SHP77 (cell line): ENCODE measurements around the gene OR2AG1.
A peak's percentile ranks its signal among the peaks of the same experiment; 100 is the strongest.

Experiments used
- DNase-seq, 2 experiments: peaks; one replicate each; lab custom pipeline; 2025; lab: John Stamatoyannopoulos, UW

OR2AG1 gene, protein sequence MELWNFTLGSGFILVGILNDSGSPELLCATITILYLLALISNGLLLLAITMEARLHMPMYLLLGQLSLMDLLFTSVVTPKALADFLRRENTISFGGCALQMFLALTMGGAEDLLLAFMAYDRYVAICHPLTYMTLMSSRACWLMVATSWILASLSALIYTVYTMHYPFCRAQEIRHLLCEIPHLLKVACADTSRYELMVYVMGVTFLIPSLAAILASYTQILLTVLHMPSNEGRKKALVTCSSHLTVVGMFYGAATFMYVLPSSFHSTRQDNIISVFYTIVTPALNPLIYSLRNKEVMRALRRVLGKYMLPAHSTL

DNA sequence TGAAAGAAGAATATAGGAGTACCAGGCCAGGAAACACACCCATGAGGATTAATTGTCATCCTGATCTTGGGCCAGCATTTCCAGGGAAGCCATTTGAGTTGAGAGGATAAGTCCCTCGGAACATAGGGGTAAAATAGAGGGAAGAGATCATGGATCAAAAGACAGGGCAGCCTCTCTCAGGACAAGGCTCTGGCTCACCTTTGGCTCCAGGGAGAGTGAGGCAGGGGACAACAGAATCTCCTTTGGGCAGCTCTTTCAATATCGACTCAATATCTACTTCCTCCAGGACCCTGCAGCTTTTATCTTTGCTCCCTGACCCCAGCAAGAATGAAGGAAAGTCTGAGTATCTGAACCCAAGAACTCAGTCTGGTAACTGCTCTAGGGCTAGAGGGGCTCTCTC is at the start of gene OR2AG1:
Gene OR2AG1, plus strand, starts transcription at position 301 of the 400 bp plus-strand sequence. CDS start 2,018 bp downstream, outside the sequence.
- DNase-seq = no peak

DNA sequence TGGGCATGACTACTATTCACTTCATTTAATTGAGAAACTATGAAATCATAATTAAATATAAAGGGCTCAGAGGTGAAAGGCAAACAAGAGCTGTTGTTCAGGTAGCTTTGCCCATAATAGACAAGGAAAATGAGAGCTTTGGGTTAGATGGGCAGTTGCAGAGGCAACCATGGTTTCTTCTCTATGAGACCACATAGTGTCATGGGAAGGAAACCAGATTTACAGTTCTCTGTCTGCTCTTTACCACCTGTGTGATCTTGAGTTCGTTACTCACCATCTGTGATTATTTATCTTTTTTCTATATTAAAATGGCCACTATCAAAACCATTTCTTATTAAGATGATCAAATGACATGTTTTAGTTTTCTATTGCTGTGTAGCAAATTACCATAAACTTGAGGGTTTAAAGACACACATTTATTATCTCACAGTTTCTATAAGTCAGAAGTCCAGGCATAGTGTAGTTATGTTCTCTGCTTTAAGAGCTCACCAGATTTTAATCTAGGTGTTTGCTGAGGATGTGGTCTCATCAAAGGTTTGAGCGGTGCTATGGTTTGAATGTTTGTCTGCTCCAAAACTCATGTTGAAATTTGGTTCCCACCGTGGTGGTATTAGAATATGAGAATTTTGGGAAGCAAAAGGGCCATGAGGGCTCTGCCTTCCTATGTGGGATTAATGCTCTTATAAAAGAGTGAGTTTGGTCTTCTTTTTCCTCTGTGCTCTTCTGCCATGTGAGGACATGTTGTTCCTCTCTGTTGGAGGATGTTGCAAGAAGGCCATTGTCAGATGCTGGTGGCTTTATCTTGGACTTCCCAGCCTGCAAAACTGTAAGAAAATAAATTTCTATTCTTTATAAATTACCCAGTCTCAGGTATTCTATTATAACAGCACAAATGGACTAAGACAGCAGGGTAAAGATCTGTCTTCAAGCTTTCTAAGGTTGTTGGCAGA is 49.2 kb upstream of the OR2AG1 start:
- no peak for DNase-seq

DNA sequence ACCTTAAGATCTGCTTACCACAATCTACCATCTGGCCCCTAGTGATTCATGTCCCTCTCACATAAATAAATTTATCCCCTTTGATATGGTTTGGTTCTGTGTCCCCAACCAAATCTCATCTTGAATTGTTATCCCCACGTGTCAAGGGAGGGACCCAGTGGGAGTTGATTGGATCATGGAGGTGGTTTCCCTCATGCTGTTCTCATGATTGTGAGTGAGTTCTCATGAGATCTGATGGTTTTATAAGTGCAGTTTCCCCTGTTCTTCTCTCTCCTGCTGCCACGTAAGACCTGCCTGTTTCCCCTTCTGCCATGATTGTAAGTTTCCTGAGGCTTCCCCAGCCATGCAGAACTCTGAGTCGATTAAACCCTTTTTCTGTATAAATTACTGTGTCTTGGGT is 48.2 kb upstream of the OR2AG1 start:
- DNase-seq = no peak

DNA sequence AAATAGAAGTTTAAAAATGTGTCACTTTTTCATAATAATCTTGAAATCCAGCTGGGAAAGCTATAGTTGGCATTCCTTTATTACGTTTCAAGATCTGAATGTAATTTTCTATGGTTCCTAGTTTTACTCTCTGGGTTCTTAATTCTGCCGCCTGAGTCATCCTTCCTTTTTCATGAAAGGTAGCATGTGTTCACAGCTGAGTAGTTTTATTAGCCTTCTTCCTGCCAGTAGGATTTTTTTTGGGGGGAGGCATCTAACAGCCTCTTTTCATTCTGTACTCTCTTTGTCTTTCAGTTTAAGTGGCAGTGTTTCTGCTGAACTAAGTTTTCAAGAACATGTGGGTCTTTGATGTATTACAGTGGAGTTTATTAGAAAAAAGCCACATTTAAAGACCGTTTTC is 47.5 kb upstream of the OR2AG1 start:
- no peak for DNase-seq

- DNase-seq = no peak
Measured at GRCh38 chr11:6736495-6737121, 46.2 kb upstream of the OR2AG1 start.

DNA sequence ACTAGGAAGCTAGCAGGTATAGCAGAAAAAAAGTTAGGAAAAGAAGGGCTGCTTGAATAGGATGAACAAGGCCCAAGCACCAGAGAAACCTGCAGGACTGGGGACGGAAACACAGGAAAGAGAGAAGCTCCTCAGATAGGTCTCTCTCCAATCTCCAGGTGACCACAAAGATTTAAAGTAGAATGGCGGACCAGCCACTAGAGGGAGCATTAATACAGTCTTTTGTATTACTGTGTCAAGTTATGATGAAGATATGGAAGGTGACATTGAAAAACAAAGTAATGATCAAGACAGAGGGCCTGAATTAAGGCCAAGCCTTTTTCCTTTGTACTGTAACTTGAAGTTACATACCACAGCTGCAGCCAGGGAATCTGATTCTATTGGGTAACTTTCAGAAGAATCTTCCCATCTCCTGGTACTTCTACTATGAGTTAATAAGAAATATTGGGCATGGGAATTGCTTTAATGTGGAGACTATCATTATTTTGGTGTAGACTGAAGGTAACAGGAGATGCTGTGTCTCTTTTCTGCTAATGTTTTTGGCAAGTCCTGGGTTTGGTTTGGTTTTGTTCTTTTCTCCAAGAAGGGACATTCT is 44.9 kb upstream of the OR2AG1 start:
- peak in 1 of 2 experiments; percentile 9 for DNase-seq

DNA sequence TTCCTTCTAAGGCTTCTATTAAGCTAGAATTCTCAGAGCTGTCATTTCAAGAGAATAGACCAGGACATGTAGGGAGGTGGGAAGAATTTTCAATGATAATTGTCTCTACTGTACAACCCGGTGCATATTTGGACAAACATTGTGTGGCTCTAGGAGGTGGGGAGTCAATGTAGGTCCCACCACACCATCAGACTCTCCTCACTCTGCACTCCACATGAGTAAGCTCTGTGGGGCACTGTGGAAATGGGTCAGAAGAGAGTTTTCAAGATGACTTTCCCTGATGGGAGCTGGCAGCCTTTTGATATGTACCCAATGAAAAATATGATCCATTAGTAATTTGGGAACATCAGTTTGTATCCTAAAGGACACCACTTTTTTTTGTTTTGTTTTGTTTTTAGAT is 44.2 kb upstream of the OR2AG1 start:
- DNase-seq = no peak

GRCh38 chr11:6742260-6742659 is 40.6 kb upstream of the OR2AG1 start:
- DNase-seq = no peak

DNA sequence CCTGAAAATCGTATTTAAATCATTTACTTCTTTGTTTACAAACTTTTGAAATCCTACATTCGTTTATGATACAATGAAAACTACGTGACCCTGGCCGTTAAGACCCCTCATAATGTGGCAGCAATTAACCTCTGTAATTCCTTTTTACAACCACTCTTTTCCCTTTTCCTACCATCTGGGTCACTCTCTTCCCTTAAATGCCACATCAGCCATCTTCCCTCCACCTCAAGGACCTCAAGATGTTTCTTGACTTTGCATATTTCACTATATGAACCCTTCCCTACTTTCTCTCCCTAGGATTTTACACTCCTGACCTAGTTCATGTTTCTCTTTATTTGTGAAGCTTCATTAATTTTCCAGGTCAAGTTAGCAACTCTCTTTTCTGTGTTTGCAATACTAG is 37.8 kb upstream of the OR2AG1 start:
- no peak for DNase-seq

DNA sequence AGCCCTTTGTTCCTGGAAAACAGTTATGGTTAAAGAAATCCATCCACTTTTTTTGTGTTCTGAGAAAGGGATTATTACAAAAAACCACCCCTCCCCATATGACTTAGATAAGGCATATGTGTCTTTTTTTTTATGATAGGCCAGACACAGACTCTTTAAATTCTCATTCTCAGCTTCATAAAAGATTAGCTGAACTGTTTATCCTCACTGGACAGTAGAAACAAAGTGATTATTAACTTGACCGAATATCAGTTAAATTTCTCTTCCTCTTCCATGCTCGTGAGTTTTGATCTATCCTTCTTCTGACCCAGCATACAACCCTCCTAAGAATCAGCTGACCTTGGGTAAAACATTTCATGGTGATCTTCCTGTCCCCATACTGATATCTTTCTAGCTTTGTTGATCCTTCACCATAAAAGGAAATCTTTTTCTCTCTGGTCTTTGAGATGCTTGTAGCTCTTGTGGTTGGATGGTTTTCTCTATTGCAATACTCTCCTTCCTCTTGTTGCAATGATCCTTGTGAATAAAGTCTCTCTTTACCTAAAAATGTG is 37.3 kb upstream of the OR2AG1 start:
- no peak for DNase-seq

- DNase-seq = no peak
Measured at GRCh38 chr11:6746086-6746618, 36.7 kb upstream of the OR2AG1 start.

DNA sequence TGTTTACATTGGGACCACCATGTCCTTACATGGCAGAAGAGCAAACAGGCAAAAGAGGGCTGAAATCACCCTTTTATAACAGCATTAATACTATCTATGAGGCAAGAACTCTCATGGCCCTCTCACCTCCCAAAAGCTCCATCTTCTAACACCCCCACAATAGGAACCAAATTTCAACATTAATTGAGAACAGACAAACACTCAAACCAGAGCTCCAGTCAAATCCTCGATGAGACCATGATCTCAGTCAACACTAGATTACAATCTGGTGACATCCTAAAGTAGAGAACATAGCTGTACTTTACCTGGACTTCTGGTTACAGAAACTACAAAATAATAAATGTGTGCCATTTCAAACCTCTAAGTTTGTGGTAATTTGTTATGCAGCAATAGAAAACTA is 36.2 kb upstream of the OR2AG1 start:
- no peak for DNase-seq

GRCh38 chr11:6747097-6747668 is 35.6 kb upstream of the OR2AG1 start:
- no peak for DNase-seq

GRCh38 chr11:6755303-6755952 is 27.4 kb upstream of the OR2AG1 start:
- peak in 1 of 2 experiments; percentile 0 for DNase-seq

DNA sequence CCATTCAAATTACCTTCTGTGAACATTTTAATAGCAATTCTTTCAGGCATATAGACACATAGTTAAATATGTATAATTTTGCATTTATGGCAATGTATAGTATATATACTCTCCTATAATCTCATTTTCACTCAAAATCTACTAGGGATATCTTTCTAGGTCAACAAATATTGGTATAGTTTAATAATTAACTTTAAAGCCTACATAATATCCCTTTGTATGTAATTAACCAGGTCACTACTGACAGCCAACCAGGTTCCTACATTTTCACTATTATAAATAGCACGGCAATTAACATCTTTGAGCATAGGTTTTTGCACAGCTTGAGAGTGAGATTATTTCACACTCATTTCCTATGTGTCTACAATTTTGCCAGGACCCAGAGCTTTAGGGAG is 26.9 kb upstream of the OR2AG1 start:
- no peak for DNase-seq

- peak; percentile 2 to 3 for DNase-seq
Measured at GRCh38 chr11:6757373-6757967, 25.4 kb upstream of the OR2AG1 start.

DNA sequence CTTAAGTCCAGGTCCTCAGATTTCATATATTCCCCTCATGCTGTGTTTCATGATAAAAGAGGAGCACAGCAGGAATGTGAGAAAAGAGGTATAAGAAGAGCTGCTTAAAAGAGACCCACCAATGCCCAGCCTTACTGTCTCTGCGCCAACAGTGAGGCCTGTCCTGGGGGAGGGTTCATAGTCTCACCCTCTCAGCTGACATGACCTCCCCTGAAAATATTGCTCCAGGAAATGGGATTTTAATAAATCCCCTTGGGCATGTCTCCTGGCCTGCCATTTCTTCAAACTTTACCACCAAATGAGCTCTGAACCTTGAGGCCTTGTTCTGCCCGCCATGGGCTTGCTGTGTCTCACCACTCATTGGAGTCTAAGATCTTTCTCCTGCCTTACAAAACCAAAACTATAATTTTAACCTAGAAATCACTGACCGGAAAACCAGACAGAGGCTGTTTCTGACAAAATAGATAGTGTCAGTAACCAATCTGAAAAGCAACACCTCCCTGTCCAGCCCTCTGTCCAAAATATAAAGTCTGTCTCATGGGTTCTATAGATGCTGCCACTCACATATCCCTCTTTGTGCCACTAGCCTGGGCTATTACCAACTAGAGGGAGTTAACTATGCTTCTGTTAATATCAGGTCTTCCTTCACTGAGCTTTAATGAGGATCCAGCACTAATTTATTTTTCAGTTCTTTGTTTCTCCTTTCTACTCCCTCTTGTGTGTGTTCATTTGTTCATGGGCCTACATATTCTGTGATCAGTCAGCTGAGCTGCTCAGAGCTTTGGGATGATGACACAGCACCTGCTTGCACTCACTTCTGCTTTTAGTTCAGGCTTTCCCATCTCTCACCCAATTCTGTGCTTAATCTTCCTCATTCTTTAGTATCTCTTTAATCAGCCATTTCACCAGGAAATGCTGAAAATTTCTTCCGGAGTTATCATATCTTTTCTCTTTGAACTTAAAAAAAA is 10.6 kb upstream of the OR2AG1 start, which contains the start of gene OR2AG2:
Gene OR2AG2, minus strand, starts transcription at position 51 of the 968 bp plus-strand sequence. CDS start 3,019 bp downstream, outside the sequence.
- no peak for DNase-seq

GRCh38 chr11:6778518-6778917 is 4.3 kb upstream of the OR2AG1 start:
- DNase-seq = no peak

DNA sequence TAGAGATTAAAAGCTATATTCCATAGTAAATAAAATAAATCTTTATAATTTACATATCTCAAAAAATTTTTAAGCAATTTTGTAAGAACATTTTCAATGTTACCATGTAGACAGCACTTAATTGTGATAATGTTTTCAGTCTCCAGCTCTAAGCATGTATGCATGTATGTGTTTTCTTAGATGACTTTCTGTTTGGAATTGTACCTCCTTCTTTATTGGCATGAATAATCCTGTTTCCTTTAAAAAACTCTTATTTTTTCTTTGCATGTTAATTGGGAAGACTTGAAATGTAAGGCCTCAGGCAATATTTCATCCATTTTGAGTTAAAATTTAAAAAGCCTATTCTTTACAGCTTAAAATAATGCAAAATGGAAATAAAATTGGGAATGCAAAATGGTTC is 2.0 kb upstream of the OR2AG1 start:
- no peak for DNase-seq
